Central memory CD4-positive, alpha-beta T cell (primary cell): ENCODE measurements around the gene COL5A1.
"Not testable (repeated sequence)": the region's sequence is repeated elsewhere in the genome, so short reads cannot be mapped to it uniquely, and the experiment has no call there.

Source experiments
- DNase-seq: peaks from one replicate; pipeline ENCODE4 v3.0.0; 2022

Gene COL5A1

GRCh38 chr9:134658378-134658955 lies 16.9 kb downstream of the COL5A1 start:
- no peak for DNase-seq

GRCh38 chr9:134659688-134660131 lies 18.1 kb downstream of the COL5A1 start:
- DNase-seq = no peak

GRCh38 chr9:134660407-134660806 lies 18.8 kb downstream of the COL5A1 start:
- DNase-seq = no peak

GRCh38 chr9:134661299-134661698 lies 19.7 kb downstream of the COL5A1 start:
- DNase-seq = no peak

- no peak for DNase-seq
Observed at GRCh38 chr9:134661791-134662142, 20.2 kb downstream of the COL5A1 start.

GRCh38 chr9:134662143-134662876 lies 20.7 kb downstream of the COL5A1 start:
- no peak for DNase-seq

- no peak for DNase-seq
Observed at GRCh38 chr9:134663084-134663483, 21.5 kb downstream of the COL5A1 start.

- no peak for DNase-seq
Observed at GRCh38 chr9:134663753-134664415, 22.3 kb downstream of the COL5A1 start.

- no peak for DNase-seq
Observed at GRCh38 chr9:134664446-134664845, 22.8 kb downstream of the COL5A1 start.

GRCh38 chr9:134666208-134666607 lies 24.6 kb downstream of the COL5A1 start:
- no peak for DNase-seq

GRCh38 chr9:134666831-134667230 lies 25.2 kb downstream of the COL5A1 start:
- DNase-seq = no peak

GRCh38 chr9:134668977-134669376 lies 27.4 kb downstream of the COL5A1 start:
- not testable (repeated sequence) for DNase-seq

- no peak for DNase-seq
Observed at GRCh38 chr9:134669399-134669955, 27.9 kb downstream of the COL5A1 start.

- no peak for DNase-seq
Observed at GRCh38 chr9:134670042-134670525, 28.5 kb downstream of the COL5A1 start.

- DNase-seq = no peak
Observed at GRCh38 chr9:134670851-134671281, 29.3 kb downstream of the COL5A1 start.

- DNase-seq = no peak
Observed at GRCh38 chr9:134671341-134672113, 29.9 kb downstream of the COL5A1 start.

- no peak for DNase-seq
Observed at GRCh38 chr9:134676361-134676760, 34.8 kb downstream of the COL5A1 start.

- no peak for DNase-seq
Observed at GRCh38 chr9:134676886-134677285, 35.3 kb downstream of the COL5A1 start.

- no peak for DNase-seq
Observed at GRCh38 chr9:134677743-134678142, 36.1 kb downstream of the COL5A1 start.

GRCh38 chr9:134678206-134678605 lies 36.6 kb downstream of the COL5A1 start:
- no peak for DNase-seq

- no peak for DNase-seq
Observed at GRCh38 chr9:134678666-134679443, 37.3 kb downstream of the COL5A1 start.
